ENCODE data around the gene KSR2.
"Not testable (repeated sequence)": the region's sequence is repeated elsewhere in the genome, so short reads cannot be mapped to it uniquely, and the experiment has no call there.

The KSR2 gene

GRCh38 chr12:117968826-117969659 lies at the start of gene KSR2:
TSS of gene KSR2 (minus strand) at chr12:117968990. CDS start at chr12:117968255, 735 bp downstream.
- peak; percentile 37 to 41 for DNase-seq

DNA sequence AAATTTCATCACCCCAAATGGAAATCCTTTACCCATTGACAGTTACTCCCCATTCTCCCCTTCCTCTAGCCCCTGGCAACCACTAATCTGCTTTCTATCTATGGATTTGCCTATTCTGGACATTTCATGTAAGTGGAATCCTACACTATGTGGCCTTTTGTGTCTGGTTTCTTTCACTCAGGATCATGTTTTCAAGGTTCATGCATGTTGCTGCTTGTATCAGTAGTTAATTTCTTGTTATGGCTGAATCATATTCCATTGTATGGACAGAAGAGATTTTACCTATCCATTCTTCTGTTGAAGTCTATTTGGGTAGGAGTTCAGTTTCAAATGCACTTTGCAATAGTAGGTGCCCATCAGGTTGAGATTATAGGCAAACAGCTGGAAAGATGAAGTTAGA lies 49.1 kb upstream of the KSR2 start:
- DNase-seq, result no peak

DNA sequence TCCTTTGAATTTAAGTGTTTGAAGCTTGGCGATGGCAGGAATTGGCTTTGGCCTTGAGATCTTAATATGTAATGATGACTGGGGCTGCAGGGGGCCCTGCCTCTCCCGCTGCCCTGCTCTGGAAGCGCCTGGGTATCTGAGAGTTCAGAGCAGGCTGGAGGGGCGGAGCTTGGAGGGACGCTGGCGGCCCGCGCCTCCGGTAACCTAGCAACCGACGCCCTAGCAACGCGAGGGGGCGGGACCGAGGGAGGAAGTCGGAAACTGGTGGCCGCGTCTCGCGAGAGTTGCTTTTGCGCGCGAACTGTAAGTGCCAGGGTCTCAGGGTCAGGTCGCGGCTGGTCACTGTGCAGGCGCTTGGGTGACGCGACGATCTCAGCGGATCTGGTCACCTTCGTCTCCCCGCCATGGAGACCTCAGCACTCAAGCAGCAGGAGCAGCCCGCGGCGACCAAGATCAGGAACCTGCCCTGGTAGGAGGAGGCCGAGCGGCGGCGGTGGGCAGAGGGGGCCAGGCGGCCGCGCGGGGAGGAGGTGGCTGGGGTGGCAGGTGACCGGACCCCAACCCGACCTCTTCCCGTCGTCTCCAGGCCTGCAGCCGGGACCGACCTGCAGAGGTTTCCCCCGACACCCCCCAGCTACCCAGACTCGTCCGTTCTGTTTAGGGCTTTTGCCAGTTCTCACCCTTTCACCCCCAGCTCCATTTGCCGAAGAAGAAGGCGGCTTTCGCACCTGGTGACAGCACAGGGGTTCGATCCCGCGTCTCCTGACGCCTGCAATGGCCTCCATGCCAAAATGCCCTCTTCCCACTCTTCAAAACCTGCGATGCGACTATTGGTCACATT lies 47.9 kb upstream of the KSR2 start, which contains the start of gene RFC5:
TSS of gene RFC5 (plus strand) at position 280 of the 841 bp plus-strand sequence. CDS start at position 405, 125 bp downstream.
- peak; percentile 98 for DNase-seq

GRCh38 chr12:118015944-118016343 lies 47.2 kb upstream of the KSR2 start:
- DNase-seq, result no peak

DNA sequence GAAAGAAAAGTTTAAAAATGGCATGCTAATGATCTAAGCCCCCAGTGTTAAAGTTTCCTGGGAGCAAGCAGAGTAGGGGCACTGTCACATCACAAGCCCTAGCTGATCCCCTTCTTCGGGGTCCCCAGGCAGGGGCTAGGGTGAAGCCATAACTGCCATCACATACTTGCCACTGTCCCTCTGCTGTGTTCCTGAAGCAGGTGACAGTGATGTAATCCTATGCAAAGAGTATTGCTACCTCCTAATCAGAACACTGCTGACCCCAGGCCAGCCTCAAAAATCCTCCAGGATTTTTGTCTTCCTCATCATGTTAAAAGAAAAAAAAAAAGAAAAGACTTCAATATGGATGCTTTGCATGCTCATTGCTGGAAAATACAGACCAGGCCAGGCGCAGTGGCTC lies 46.5 kb upstream of the KSR2 start:
- DNase-seq, result no peak

DNA sequence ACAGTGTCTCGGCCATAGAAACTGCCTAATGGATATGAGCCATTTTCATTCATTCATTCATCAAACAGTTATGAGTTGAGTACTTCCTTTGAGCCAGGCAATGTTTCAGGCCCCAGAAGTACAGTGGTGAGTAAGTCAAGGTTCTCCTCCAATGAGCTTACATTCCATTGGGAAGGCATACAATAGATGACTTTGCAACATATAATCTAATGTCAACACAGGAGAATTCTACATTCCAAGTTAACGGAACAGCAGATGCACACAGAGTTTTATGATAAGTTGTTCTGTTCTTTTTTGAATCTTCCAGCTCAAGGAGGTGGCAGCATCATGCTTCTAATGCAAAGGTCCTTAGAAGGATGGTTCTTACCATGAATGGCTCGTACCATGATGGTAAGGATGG lies 44.5 kb upstream of the KSR2 start:
- no peak for DNase-seq

- DNase-seq, result no peak
Observed at GRCh38 chr12:118011961-118012360, 43.2 kb upstream of the KSR2 start.

GRCh38 chr12:118011377-118011776 lies 42.6 kb upstream of the KSR2 start:
- no peak for DNase-seq

- no peak for DNase-seq
Observed at GRCh38 chr12:118010903-118011302, 42.1 kb upstream of the KSR2 start.

GRCh38 chr12:117999806-118000205 lies 31.0 kb upstream of the KSR2 start:
- DNase-seq, result not testable (repeated sequence)

- no peak for DNase-seq
Observed at GRCh38 chr12:117998719-117999118, 29.9 kb upstream of the KSR2 start.

- DNase-seq, result no peak
Observed at GRCh38 chr12:117994551-117995438, 26.0 kb upstream of the KSR2 start.

DNA sequence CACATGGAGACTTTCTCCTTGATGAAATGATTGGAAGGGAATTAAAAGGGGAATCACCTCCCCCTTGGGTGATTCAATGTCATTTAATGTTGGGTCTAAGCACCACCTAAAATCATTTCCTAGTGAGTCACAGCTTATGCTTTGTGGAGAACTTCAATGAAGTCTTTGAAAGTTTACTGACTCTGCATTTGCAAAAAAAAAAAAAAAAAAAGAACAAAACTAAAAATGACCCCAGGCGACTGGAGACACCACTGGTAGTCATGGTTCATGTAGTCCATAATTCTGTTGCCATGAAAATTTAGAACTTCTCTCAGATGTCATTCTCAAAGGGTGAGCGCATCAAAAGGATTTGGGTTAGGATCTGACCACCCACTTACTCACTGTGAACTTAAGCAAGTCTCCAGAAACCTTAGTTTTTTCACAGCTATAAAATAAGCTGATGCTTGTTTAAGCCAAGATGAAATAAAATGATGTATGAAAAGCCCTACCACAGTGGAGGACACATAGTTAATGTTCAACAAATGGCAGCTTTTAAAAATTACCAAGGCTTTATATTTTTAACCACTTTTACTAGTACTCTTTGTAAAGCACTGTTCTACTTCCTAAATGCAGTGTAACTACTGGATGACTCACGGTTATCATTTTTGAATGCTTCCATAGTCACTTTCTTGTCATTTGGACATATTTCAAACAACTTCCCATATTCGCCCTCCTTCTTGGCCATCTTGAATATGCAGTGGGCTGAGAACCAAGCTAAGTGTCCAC lies 18.1 kb upstream of the KSR2 start:
- DNase-seq, result no peak

DNA sequence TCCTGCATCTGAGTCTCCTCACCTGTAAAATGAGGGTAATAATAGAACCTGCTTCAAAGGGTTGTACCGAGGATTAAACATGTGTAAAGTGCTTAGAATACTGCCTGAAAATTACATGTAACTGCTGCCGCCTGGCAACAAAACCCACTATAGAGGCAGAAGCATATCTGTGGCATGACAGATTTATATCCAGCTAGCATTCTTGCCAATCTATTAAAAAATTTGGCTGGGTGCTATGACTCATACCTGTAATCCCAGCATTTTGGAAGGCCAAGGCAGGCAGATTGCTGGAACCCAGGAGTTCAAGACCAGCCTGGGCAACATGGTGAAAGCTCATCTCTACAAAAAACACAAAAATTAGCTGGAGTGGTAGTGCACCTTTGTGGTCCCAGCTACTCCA lies 16.4 kb upstream of the KSR2 start:
- DNase-seq, result no peak

- no peak for DNase-seq
Observed at GRCh38 chr12:117981267-117981666, 12.5 kb upstream of the KSR2 start.

- DNase-seq, result no peak
Observed at GRCh38 chr12:117980616-117981015, 11.8 kb upstream of the KSR2 start.

DNA sequence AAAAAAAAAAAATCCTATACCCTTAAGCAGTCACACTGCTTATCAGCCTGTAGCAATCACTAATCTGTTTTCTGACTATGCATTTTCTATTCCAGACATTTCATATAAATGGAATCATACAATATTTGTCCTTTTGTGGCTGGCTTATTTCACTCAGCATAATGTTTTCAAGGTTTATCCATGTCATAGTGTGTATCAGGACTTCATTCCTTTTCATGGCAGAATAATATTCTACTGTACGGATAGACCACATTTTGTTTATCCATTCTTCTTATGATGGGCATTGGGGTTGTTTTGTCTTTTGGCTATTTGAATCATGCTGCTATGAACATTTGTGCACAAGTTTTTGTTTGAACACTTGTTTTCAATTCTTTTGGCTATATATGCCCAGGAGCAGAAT lies 8.6 kb upstream of the KSR2 start:
- DNase-seq, result no peak

DNA sequence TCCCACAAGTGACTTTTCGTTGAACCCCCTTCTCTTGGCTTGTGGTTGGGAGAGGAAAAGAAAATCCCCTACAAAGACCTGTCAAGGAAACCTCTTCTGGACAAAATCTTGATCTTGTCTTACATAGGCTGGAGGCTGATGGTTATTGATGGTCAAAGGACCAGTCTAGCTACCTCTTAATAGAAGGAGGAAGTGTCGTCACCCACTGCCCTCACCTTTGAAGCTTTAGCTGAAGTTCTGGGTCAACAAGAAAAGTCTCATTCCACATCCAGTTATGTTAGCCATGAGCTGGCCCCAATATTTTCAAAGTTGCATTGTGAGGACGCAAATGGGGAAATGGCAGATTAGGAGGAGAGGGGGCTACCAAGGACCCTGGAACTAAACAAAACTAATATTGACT lies 6.2 kb upstream of the KSR2 start:
- DNase-seq, result no peak

GRCh38 chr12:117972301-117972700 lies 3.5 kb upstream of the KSR2 start:
- DNase-seq, result no peak

DNA sequence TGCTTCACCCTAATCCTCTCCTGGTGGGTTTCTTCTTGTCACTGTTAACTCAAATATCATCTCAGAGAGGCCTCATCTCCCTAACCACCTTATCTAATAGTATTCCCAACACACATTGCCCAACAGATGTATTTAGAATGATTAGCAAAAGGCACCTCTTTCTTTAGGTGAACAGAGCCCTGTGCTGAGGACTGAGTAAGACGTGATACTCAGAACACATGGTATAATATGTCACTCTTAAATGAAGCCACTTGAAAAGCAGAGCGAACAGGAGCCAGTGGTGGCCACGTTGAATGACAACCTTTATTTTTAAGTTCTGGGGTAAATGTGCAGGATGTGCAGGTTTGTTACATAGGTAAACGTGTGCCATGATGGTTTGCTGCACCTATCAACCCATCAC lies 1.5 kb upstream of the KSR2 start:
- no peak for DNase-seq

DNA sequence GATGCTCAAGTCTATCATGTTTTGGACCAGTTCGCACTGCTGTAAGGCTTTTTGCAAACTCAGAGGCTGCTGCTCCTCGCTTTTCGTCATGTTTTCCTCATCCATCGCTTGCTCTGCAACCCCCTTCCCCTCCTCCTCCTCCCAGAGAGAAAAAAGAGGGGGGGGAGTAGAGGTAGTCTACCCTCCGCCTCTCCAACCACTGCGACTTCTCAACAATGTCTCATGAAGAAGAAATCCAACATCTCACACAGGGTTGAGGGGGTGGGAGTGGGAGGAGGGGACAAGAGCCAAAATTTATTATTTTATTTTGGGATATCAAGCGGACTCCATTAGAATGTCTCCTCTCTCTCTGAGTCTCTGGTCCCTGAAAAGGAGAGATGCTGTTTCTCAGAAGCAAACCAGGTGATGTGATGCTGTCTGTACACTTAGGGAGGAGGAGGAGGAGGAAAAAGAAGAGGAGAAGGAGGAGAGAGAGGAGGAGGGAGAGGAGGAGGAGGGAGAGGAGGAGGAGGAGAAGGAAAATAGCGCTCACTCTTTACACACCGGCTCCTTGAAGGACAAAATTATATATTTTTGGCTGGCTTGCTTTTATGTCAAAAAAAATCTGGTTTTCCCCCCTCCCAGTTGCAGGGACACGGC lies 520 bp downstream of the KSR2 start:
- no peak for DNase-seq

- DNase-seq, result no peak
Observed at GRCh38 chr12:117967512-117967911, 1.3 kb downstream of the KSR2 start.
